ENCODE measurements around the gene CERS5.
A peak's percentile ranks its signal among the peaks of the same experiment; 100 is the strongest.
"Not testable (repeated sequence)": the region's sequence is repeated elsewhere in the genome, so short reads cannot be mapped to it uniquely, and the experiment has no call there.

Gene CERS5

DNA sequence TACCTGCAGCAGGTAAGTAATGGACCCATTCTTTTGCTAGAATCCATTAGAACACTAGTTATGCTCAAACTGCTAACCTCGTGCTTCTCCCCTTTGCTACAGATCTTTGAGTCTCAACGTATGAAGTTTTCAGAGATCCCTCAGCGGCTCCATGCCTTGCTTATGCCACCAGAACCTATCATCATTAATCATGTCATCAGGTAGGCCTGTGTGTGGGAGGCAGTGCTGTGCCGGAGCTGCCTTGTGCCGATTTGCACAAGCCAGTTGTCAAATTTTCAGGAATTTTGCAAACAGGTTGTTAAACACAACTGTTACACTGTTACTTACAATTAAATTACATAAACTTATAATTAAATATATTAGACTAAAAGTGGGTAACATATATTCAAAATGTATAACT is 76.8 kb downstream of the CERS5 start:
- Histone ChIP-seq H3K36me3 (ENCODE audit: control insufficient read depth, insufficient read depth, low read length) (peaks cover 69% of the 10 kb centered on the region), H3K27me3 (ENCODE audit: control insufficient read depth, insufficient read depth, low read length, poor library complexity, severe bottlenecking) (no peaks in the 10 kb centered on the region), H3K4me3 (ENCODE audit: insufficient read depth, low read depth, low read length) (no peak overlapping the region), H3K4me1 (ENCODE audit: control insufficient read depth, insufficient read depth, low read length) (no peaks in the 10 kb centered on the region), H3K27ac (ENCODE audit: insufficient read depth, low read depth, low read length, poor library complexity, severe bottlenecking) (no peak overlapping the region), H3K9me3 (ENCODE audit: control insufficient read depth, low read length) (no peaks in the 10 kb centered on the region)
- WGBS, 2 experiments = 92 to 96% methylated on average over 5 of the region's 5 CpGs

DNA sequence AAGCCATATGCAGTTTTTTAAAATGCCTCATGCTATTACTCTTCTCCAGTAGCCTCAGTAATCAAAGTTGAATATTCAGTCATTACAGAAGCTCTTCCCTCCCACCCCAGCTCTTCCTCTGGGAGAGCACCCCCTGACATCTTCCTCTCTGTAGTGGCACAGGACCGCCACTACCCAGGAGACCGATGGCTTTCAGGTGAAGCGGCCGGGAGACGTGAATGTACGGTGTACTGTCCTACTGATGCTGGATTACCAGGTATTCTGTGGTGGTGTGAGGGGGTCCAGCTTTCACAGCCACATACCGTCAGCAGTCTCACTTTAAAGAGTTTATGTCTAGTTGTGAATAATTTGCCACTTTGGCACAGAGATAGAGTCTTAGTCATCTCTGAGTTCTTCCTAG is 77.4 kb downstream of the CERS5 start:
- Histone ChIP-seq H3K4me3 (ENCODE audit: insufficient read depth, low read depth, low read length) (no peak overlapping the region), H3K9me3 (ENCODE audit: control insufficient read depth, low read length) (no peaks in the 10 kb centered on the region), H3K4me1 (ENCODE audit: control insufficient read depth, insufficient read depth, low read length) (no peaks in the 10 kb centered on the region), H3K36me3 (ENCODE audit: control insufficient read depth, insufficient read depth, low read length) (peaks cover 63% of the 10 kb centered on the region), H3K27ac (ENCODE audit: insufficient read depth, low read depth, low read length, poor library complexity, severe bottlenecking) (no peak overlapping the region), H3K27me3 (ENCODE audit: control insufficient read depth, insufficient read depth, low read length, poor library complexity, severe bottlenecking) (no peaks in the 10 kb centered on the region)
- WGBS, 2 experiments = 97% methylated on average over 7 of the region's 7 CpGs

DNA sequence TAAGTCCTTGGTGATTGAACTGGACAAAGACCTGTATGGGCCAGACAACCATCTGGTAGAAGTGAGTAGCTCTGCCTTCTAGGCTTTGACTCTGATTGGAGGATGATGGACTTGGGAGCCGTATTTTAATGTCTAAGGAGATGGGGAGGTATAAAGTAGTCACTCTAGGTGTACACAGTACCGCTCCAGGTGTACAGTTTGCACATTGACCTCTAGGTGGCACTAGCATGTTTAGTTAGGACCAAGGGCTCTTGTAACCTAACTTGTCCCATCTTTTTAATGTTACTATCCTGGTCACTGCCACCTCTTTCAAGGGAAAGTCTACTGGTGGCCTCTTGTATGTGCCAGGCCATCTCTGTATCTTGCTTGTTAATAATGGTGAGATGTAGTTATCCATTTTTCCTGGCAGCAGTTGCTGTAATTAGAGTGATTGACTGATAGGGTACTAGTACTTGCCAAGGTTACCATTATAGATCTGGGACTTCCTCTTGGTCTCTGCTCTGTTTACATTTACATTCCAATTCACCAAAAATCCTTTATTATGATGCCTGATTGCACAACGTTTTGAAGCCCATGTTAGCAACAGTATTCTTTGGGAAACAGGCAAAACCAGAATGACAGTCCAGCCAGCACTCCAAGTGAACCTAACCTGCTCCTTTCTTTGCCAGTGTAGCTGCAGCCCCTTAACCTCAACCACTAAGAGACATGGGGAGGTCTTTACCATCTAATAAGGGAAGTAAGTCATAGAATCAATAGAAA is 78.4 kb downstream of the CERS5 start:
- 67 to 72% methylated on average over 3 of the region's 3 CpGs for WGBS, 2 experiments
- no peaks in the 10 kb centered on the region for H3K9me3 ChIP-seq (ENCODE audit: control insufficient read depth, low read length)
- no peaks in the 10 kb centered on the region for H3K4me1 ChIP-seq (ENCODE audit: control insufficient read depth, insufficient read depth, low read length)
- peaks cover 58% of the 10 kb centered on the region for H3K36me3 ChIP-seq (ENCODE audit: control insufficient read depth, insufficient read depth, low read length)
- no peaks in the 10 kb centered on the region for H3K27me3 ChIP-seq (ENCODE audit: control insufficient read depth, insufficient read depth, low read length, poor library complexity, severe bottlenecking)
- H3K27ac ChIP-seq (ENCODE audit: insufficient read depth, low read depth, low read length, poor library complexity, severe bottlenecking) = no peak overlapping the region
- H3K4me3 ChIP-seq (ENCODE audit: insufficient read depth, low read depth, low read length) = no peak overlapping the region

DNA sequence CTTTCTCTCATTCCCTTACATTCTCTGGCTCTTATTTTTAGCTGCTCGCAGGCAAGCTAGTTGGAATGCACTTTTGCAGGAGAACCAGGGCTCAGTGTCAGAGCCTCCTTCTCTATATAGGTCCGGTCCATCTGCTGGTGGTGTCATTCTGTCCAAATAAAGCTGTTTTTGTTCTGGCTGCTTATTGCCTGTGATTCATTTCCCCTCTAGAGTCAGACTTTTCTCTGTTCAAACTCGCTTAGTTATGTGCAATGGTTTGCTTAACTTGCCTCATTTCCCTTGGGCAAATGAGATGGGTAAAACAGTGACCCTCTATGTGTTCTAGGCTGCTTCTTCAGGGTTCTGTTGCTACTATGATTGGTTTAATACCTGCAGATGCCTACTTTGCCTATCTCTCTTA is 79.2 kb downstream of the CERS5 start:
- WGBS, 2 experiments = 90 to 95% methylated on average over 3 of the region's 3 CpGs
- H3K4me1 ChIP-seq (ENCODE audit: control insufficient read depth, insufficient read depth, low read length) = no peaks in the 10 kb centered on the region
- peaks cover 58% of the 10 kb centered on the region for H3K36me3 ChIP-seq (ENCODE audit: control insufficient read depth, insufficient read depth, low read length)
- H3K27me3 ChIP-seq (ENCODE audit: control insufficient read depth, insufficient read depth, low read length, poor library complexity, severe bottlenecking) = no peaks in the 10 kb centered on the region
- H3K9me3 ChIP-seq (ENCODE audit: control insufficient read depth, low read length) = no peaks in the 10 kb centered on the region
- H3K27ac ChIP-seq (ENCODE audit: insufficient read depth, low read depth, low read length, poor library complexity, severe bottlenecking) = no peak overlapping the region
- H3K4me3 ChIP-seq (ENCODE audit: insufficient read depth, low read depth, low read length) = no peak overlapping the region

DNA sequence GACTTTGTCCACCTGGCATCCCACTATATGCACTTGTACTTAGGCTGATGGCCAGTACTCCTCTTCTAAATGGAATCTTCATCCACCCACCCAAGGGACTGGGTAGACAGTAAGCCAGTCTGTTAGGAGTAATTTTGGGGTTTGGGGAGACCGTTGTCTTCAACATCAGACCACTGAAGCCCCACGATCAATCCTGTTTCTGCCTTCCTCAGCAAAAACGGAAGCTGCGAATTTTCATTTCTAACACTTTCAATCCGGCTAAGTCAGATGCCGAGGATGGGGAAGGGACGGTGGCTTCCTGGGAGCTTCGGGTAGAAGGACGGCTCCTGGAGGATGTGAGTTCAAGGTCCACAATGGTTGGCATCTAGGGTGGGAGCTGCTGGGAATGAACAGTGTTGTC is 80.0 kb downstream of the CERS5 start:
- Histone ChIP-seq H3K27me3 (ENCODE audit: control insufficient read depth, insufficient read depth, low read length, poor library complexity, severe bottlenecking) (no peaks in the 10 kb centered on the region), H3K9me3 (ENCODE audit: control insufficient read depth, low read length) (no peaks in the 10 kb centered on the region), H3K4me3 (ENCODE audit: insufficient read depth, low read depth, low read length) (no peak overlapping the region), H3K36me3 (ENCODE audit: control insufficient read depth, insufficient read depth, low read length) (peaks cover 52% of the 10 kb centered on the region), H3K4me1 (ENCODE audit: control insufficient read depth, insufficient read depth, low read length) (no peaks in the 10 kb centered on the region), H3K27ac (ENCODE audit: insufficient read depth, low read depth, low read length, poor library complexity, severe bottlenecking) (no peak overlapping the region)
- WGBS, 2 experiments = 95 to 97% methylated on average over 9 of the region's 9 CpGs

DNA sequence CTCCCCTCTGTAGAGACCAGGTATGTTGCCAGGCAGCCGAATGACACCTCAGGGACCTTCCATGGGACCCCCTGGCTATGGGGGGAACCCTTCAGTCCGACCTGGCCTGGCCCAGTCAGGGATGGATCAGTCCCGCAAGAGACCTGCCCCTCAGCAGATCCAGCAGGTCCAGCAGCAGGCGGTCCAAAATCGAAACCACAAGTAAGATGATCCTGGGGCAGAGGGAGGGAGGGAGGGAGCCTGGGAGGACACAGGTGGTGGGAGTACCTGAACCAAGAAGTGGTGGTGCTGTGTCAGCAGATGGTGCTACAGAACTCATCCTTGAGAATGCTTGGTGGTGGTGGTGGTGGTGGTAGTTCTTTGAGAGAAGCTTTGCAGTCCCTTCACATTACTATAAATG is 81.0 kb downstream of the CERS5 start:
- Histone ChIP-seq H3K36me3 (ENCODE audit: control insufficient read depth, insufficient read depth, low read length) (peaks cover 42% of the 10 kb centered on the region), H3K27ac (ENCODE audit: insufficient read depth, low read depth, low read length, poor library complexity, severe bottlenecking) (no peak overlapping the region), H3K4me1 (ENCODE audit: control insufficient read depth, insufficient read depth, low read length) (no peaks in the 10 kb centered on the region), H3K4me3 (ENCODE audit: insufficient read depth, low read depth, low read length) (peak overlapping the region; percentile 68), H3K27me3 (ENCODE audit: control insufficient read depth, insufficient read depth, low read length, poor library complexity, severe bottlenecking) (no peaks in the 10 kb centered on the region), H3K9me3 (ENCODE audit: control insufficient read depth, low read length) (no peaks in the 10 kb centered on the region)
- 89 to 90% methylated on average over 5 of the region's 5 CpGs for whole genome bisulfite sequencing, 2 experiments

DNA sequence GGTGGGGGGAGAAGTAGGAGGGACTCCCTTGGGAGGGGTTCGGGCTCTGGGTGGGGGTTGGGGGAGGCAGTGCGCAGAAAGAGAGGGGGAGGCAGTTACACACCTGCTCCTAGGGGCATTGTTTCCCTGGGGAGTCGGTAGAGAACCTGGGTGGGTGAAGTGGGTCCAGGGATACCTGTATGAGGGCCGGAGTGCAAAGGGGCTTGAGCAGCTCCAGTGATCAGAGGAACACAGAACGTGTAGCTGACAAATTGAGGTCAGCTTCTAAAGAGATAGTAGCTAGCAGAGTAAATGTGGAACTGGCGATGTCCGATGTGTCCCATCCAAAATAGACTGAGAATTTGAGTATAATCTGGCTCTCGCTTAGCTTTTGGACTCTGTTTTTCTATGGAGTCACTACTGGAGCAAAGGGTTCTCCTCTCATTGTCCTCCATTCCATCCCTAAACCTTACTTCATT is 81.5 kb downstream of the CERS5 start:
- Histone ChIP-seq H3K4me1 (ENCODE audit: control insufficient read depth, insufficient read depth, low read length) (no peaks in the 10 kb centered on the region), H3K27ac (ENCODE audit: insufficient read depth, low read depth, low read length, poor library complexity, severe bottlenecking) (peak overlapping the region; percentile 95), H3K4me3 (ENCODE audit: insufficient read depth, low read depth, low read length) (peak overlapping the region; percentile 68), H3K9me3 (ENCODE audit: control insufficient read depth, low read length) (no peaks in the 10 kb centered on the region), H3K36me3 (ENCODE audit: control insufficient read depth, insufficient read depth, low read length) (peaks cover 37% of the 10 kb centered on the region), H3K27me3 (ENCODE audit: control insufficient read depth, insufficient read depth, low read length, poor library complexity, severe bottlenecking) (no peaks in the 10 kb centered on the region)
- 26% methylated on average over 8 of the region's 8 CpGs for WGBS, 2 experiments

DNA sequence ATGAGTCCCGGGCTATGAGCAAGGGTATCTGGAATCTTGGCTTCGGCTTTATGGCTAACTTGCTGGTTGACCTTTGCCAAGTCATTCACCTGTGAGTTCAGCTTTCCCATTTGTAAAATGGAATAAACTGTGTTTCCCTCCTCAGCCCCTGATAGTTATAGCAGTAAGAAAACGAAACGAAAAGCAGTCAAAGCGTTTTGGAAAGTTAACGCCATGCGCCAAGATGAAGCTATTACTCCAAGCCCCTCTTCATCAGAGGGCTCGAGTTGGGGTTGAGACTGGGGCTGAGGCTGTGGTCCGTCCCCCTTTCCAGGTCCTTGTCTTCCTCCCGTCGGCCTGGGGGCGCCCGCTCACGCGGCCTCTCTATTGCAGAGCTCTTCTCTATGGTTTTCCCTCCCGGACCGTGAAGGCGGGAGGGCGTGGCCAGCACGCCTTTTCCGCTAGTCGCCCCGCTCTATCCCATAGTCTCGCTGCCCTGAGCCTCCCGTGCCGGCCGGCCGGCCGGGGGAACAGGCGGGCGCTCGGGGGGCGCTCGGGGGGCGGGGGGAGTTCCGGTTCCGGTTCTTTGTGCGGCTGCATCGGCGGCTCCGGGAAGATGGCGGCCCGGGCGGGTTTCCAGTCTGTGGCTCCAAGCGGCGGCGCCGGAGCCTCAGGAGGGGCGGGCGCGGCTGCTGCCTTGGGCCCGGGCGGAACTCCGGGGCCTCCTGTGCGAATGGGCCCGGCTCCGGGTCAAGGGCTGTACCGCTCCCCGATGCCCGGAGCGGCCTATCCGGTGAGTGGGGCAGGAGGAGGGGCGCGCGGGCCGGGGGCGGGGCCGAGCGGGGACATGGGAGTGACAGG is 82.2 kb downstream of the CERS5 start, which contains the start of gene SMARCD1:
TSS of gene SMARCD1 (plus strand) at position 568 of the 840 bp plus-strand sequence. CDS start at position 596, 28 bp downstream.
- Histone ChIP-seq H3K4me1 (ENCODE audit: control insufficient read depth, insufficient read depth, low read length) (no peaks in the 10 kb centered on the region), H3K4me3 (ENCODE audit: insufficient read depth, low read depth, low read length) (peak within 1 kb of the TSS; percentile 68), H3K9me3 (ENCODE audit: control insufficient read depth, low read length) (no peaks in the 10 kb centered on the region), H3K36me3 (ENCODE audit: control insufficient read depth, insufficient read depth, low read length) (peaks cover 32% of the 10 kb centered on the region), H3K27me3 (ENCODE audit: control insufficient read depth, insufficient read depth, low read length, poor library complexity, severe bottlenecking) (no peaks in the 10 kb centered on the region), H3K27ac (ENCODE audit: insufficient read depth, low read depth, low read length, poor library complexity, severe bottlenecking) (peak within 1 kb of the TSS; percentile 95)
- WGBS, 2 experiments = 1 to 2% methylated on average over 69 of the region's 69 CpGs

DNA sequence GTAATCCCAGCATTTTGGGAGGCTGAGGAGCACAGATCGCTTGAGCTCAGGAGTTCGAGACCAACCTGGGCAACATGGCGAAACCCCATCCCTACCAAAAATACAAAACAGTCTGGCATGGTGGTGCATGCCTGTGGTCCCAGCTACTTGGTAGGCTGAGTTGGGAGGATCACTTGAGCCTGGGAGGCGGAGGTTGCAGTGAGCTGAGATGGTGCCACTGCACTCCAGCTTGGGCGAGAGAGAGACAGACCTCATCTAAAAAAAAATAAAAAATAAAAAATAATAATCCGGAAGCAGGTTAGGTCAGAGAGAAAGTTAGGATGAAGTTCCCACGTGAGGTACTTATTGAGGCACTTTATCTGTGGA is 82.8 kb downstream of the CERS5 start:
- H3K9me3 ChIP-seq (ENCODE audit: control insufficient read depth, low read length); H3K4me1 ChIP-seq (ENCODE audit: control insufficient read depth, insufficient read depth, low read length); H3K27me3 ChIP-seq (ENCODE audit: control insufficient read depth, insufficient read depth, low read length, poor library complexity, severe bottlenecking): not testable (repeated sequence)
- Histone ChIP-seq H3K27ac (ENCODE audit: insufficient read depth, low read depth, low read length, poor library complexity, severe bottlenecking) (peak overlapping the region; percentile 66), H3K36me3 (ENCODE audit: control insufficient read depth, insufficient read depth, low read length) (peaks cover 26% of the 10 kb centered on the region), H3K4me3 (ENCODE audit: insufficient read depth, low read depth, low read length) (peak overlapping the region; percentile 68)
- 72 to 77% methylated on average over 6 to 7 of the region's 7 CpGs for WGBS, 2 experiments

DNA sequence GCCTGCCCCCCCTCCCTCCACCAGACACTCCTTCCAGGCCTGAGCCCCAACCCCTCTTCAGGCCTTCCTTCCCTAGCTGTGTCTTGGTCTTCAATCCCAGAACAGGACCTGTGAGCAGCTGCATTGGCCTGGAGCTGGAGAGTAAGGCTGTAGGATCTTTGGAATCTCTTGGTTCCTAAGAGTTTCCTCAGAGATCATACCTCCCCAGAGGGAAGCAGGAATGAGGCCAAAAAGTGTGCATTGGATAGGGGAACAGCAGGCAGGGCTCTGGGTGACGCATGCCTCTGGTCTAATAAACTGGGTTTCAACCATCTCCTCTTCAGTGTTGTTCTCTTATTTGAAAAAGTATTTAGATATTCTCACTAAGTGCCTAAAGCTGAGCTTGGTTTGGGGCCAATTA is 83.9 kb downstream of the CERS5 start:
- peaks cover 18% of the 10 kb centered on the region for H3K36me3 ChIP-seq (ENCODE audit: control insufficient read depth, insufficient read depth, low read length)
- H3K9me3 ChIP-seq (ENCODE audit: control insufficient read depth, low read length) = no peaks in the 10 kb centered on the region
- no peak overlapping the region for H3K27ac ChIP-seq (ENCODE audit: insufficient read depth, low read depth, low read length, poor library complexity, severe bottlenecking)
- H3K4me1 ChIP-seq (ENCODE audit: control insufficient read depth, insufficient read depth, low read length) = no peaks in the 10 kb centered on the region
- H3K4me3 ChIP-seq (ENCODE audit: insufficient read depth, low read depth, low read length) = no peak overlapping the region
- H3K27me3 ChIP-seq (ENCODE audit: control insufficient read depth, insufficient read depth, low read length, poor library complexity, severe bottlenecking) = no peaks in the 10 kb centered on the region
- 93 to 100% methylated on average over 1 of the region's 1 CpG for WGBS, 2 experiments
